IPS-NIHi7 (cell line): ENCODE measurements around the gene TFDP2.

ENCODE experiments used
- DNase-seq: peaks from one replicate; pipeline ENCODE4 v3.0.0; 2012; ENCODE audit warnings: mixed read lengths; ENCODE audit errors: extremely low spot score

Gene TFDP2

DNA sequence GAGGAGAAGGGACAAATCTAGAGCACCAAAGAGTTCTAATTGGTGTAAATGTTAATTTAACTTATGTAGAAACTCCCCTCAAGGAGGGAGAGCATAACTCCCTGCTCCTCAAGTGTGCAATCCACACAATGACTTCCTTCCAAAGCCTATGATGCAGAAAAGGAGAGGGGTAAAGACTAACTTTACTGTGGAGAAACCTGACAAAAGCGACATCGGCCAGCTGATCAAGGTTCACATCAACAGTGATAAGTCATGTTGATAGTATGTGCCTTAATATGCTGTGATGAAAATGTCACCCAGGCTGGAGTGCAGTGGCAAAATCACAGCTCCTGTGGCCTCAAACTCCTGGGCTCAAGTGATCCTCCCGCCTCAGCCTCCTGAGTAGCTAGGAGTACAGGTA, 76.5 kb downstream of the TFDP2 start:
- DNase-seq: no peak

DNA sequence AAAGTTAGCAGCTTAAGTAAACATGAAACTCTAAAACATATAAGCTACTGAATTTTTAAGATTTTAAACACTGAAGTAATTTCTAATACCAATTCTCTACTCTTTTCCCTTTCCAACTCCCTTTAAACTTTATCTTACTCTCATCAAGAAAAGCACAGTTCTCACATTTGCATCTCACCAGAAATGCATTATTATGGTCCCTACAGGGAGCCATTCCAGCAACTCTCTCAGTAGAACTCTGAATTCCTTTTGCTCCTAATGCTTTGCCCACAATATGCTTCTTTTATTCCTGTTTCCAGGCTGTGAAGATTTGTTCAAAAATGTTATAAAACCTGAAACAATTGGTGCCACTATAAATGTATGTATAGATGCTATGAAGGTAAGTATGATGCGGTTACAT, 83.4 kb downstream of the TFDP2 start:
- DNase-seq: no peak

DNA sequence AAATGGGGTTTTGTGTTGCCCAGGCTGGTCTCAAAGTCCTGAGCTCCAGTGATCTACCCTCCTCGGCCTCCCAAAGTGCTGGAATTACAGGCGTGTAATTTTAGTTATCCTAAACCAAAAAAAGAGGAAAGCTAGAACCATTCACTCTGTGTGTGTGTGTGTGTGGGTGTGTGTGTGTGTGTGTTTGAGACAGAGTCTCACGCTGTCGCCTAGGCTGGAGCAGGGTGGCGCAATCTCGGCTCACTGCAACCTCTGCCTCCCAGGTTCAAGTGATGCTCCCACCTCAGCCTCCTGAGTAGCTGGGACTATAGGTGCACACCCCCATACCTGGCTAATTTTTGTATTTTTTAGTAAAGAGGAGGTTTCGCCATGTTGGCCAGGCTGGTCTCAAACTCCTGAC, 84.0 kb downstream of the TFDP2 start:
- DNase-seq: no peak

DNA sequence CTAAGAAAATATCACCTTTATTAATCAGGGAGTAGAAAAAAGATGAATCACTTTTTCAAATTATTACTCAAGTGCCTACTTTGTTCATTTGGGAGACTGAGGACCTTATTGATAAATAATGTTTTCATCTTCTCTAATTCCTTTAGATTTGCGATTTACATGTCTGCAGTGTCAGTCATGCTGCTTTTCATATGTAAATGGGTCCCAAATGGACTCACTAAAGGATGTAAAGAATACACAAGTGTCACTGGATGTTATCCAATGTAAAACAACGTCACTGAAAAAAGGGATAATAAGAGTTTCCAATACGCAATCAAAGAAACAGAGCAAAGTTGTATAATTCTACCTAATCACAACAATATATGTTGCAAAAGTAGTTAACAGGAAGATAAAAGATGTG, 84.9 kb downstream of the TFDP2 start:
- no peak for DNase-seq

DNA sequence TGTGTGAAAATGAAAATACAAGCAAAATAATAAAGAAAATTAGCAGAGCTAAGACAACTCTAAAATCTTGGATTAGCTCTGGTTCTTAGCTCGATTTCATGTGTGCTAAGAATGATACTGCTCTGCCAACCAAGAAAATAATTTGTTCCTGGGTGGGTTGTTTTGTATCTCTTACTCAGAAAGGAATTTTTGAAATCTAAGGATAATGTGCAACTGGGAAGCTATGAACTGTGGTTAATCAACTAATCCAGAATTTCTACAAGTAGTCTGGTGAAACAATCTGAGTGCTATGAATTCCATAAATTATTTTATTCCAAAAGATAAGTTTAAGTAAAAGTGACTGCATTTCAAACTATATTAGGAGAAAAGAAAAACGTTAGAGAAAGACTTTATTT, 92.0 kb downstream of the TFDP2 start:
- no peak for DNase-seq

DNA sequence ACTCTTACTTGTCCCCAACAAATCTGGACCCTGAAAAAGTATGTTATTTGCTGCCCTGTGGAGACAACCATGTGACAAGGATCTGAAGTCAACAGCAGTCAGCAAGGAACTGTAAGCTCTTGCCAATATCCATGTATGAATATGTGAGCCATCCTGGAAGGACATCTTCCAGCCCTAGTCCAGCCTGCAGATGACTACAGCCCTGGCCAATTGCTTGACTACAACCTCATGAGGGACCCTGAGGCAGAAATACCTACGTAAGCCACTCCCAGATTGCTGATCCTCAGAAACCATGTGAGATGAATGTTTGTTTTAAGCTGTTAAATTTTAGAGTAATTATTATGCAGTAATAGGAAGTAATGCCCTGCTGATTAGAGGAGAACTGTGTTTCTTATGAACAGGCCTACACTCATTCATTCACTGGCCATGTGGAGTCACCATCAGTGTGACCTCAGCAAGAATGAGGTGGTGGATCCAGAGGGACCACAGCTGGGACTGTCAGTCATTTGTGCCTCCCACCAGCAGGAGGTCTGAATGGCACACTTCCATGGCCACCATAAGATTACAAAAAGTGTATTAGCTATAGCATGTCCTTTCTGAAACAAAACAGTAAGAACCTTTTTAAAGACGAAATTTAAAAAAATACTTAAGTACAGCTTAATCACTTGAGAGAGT, 92.6 kb downstream of the TFDP2 start:
- no peak for DNase-seq

DNA sequence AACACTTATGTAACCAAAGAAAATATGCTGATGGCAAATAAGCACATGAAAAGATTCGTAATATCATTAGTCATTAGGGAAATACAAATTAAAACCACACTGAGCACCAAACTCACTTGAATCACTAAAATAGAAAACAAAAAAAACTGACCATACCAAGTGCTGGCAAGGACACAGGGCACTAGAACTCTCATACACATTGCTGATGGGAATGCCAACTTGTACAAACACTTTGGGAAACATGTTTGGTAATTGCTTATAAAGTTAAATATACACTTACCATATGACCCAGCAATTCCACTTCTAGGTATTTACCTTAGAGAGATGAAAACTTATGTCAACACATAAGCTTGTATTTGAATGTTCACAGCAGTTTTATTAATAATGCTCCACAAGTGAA, 95.5 kb downstream of the TFDP2 start:
- DNase-seq: no peak

DNA sequence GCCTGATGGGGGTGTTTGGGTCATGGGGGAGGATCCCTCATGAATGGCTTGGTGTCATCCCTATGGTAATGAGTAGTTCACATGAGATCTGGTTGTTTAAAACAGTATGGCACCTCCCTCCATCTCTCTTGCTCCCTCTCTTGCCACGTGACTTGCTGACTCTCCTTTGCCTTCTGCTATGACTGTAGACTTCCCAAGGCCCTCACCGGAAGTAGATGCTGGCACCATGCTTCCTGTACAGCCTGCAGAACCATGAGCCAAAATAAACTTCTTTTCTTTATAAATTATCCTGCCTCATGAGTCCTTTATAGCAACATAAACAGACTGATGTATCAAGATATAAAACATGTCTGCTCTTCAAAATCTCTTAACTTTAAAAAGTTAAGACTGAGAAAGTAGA, 96.1 kb downstream of the TFDP2 start:
- DNase-seq: no peak

DNA sequence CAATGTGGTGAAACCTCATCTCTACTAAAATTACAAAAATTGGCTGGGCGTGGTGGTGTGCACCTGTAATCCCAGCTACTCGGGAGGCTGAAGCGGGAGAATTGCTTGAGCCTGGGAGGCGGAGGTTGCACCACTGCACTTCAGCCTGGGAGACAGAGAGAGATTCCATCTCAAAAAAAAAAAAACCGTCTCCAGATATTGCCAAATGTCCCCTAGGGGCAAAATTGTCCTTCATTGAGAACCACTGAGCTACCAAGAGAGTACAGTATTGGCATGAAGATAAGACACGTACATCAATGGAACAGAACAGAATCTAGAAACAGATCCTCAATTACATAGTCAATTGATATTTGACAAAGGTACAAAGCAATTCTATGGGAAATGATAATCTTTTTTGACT, 98.0 kb downstream of the TFDP2 start:
- DNase-seq: no peak

DNA sequence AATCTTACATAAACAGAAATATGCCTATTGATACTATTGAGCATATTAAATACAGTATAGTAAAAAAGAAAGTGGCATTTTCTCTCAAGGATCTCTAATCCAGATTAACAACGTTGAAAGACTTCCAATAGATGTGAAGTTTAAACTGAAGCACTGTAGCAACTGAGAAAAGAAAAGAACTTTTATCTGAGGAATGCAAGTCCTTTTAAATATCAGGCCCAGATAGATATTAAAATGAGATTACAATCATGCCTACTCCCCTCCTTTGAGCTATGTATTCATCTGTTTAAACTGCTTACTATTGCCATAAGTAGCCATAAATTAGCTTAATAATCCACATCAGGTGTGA, 102.3 kb downstream of the TFDP2 start:
- DNase-seq: no peak

DNA sequence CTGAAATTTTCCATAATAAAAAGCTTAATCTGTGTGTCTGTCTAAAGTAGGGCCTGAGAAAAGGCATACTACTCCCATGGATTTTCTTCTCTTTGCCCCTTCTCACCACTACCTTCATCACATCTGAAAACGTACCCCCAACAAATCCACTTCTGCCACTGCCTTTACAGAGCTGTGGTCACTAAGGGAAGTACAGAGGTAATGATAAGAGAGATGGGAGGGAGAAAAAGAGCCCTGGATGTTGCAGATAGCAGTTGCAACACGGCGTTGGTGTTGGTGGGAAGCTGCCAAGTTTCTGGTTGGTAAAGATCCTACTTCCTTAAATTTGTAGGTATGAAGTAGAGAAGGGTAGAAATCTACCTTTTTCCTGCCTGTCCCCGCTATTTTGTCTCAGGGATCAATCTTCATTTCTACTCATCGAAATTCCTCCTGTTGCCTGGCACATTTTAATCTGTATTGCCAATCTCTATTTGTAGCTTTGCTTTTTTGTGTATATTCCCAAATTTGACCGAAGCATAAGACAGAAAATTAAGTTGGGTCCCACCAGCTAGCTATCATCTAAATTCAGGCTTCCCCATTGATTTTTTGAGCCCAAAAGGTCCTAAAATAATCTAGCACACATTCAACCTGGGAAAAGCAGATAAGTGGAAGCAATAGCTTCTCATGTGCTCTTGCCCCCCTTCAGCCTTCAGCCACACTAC, 102.9 kb downstream of the TFDP2 start:
- no peak for DNase-seq

DNA sequence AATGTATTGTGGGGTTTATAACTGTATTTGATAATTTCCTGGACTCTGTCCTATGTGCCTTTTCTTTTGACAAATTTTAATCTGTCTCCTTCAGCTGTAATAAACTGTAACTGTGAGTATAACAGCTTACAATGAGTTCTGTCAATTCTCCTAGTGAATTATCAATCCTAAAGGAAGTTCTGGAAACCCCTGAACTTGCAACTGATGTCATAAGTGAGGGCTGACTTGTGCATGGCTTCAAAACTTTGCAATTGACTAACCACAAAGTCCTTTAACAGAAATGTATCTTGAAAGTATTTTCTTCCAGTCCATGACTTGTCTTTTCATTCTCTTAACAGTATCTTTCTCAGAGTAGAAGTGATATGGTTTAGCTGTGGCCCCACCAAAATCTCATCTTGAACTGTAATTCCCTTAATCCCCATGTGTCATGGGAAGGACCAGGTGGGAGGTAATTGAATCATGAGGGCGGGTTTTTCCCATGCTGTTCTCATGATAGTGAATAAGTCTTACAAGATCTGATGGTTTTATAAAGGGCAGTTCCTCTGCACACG, 108.3 kb downstream of the TFDP2 start:
- DNase-seq: no peak

DNA sequence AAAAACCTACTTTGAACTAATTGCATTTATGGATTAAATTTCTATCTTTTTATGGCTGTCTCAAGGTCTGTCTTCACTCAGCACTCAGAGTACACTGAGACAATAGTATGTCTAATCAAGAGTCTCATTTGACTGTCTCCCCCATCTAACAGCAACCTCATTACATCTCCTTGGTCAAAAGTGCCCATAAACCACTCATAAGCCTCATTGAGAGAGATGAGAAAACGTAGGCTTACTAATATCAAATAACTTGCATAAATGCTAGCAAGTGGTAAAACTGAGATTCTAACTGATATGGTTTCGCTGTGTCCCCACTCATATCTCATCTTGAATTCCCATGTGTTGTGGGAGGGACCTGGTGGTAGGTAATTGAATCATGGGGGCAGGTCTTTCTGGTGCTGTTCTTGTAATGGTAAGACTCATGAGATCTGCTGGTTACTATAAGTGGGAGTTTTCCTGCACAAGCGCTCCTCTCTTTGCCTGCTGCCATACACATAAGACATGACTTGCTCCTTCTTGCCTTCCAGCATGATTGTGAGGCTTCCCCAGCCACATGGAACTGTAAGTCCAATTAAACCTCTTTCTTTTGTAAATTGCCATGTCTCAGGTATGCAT, 113.9 kb downstream of the TFDP2 start:
- no peak for DNase-seq

DNA sequence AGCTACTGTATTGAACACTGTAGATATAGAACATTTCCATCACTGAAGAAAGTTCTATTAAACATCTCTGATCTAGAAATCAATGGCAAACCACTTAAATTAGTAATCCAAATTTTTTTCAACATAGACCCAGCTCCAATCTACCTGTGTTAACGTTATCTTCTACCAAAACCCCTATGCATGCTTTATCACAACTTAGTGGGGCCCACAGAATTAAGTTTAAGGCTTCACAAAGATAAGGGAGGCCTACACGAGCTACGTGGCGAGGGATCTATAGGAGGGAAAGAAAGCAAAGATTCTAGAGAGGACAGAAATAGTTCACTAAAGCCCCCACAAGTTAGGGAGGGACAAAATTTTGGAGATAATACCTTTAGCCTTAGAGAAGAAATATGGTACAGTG, 116.1 kb downstream of the TFDP2 start:
- DNase-seq: no peak

DNA sequence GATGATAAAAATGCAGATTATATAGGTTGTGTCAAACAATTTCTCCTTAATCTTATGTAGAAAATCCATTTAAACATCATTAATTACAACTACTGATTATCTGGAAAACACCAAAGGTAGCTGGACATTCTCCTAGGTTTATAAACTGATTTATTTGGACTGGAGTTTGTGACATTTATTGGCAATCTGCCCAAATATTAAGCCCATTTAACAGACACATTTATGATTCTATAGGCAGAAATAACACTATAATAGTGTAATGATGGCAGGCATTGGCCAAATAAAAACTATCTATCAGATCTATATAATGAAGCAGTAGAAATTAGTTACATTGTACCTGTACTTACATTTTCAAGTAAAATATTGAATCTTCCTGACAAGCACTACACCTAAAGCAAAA, 117.8 kb downstream of the TFDP2 start:
- DNase-seq: no peak

DNA sequence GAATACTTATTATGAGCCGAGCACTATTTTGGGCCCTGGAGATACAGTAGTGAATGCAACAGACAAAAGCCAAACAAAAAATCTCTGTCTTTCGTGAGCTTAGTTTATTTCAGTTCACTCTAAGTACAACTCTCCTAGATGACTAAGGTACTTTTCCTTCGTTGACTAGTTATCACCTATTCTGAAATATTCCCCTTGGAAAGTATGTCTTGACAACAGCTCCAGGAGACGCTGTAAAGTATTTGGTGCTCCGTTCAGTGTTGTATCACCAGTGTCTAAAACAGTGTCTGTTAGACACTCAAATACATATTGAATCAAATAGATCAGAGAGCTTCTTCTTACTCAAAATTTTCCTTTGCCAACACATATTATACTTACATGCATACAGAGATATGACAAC, 119.6 kb downstream of the TFDP2 start:
- no peak for DNase-seq

DNA sequence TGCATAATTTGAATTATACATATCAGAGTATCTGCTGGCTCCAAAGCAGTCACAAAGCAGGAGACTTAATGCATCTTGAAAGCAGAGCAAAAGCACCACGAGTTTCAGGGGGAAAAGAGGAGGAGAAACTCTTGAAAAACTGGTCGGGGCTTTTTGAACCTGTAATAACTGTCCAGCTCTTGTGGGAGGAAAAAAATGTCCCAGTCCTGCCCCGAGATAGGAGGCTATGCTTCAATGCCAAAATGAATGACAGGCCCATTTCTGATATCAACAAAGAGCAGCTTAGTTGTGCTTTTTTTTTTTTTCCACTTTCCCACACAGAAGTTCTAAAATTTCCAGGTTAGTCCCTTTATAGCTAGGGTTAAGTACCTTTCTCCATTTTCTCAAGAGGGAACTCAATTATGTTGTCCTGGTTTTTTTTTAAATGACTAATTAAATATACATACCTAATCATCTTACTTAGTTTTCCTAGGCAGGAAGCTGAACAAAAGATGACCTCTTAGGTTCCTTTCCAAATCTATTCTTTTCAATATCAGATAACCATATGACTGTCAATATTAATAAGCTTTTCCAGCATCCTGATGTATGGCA, 120.2 kb downstream of the TFDP2 start:
- DNase-seq: no peak

DNA sequence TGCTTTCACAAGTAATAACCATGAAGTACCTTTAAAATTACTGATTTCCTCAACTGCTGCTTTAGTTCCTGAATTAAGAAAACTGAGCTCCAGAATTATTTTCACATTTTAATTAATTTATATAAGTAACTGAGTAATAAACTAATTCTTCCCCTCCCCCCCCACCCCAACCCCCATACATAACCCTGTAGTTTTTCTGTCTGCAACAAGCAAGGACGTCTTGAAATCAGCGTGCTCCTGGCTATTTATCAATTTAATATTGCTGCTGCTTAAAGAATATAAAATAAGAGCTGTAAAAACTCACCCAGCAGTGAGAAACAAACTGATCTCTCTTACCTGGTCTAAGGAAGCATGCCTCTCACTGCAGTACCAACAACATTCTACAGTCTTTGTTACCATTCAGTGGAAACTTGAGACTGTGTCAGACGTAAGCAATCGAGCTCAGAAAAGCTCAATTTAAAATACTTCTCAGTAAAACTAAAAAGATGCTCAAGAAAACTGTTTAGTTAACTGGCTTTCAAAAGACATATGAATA, 121.0 kb downstream of the TFDP2 start:
- DNase-seq: peak; percentile 64

DNA sequence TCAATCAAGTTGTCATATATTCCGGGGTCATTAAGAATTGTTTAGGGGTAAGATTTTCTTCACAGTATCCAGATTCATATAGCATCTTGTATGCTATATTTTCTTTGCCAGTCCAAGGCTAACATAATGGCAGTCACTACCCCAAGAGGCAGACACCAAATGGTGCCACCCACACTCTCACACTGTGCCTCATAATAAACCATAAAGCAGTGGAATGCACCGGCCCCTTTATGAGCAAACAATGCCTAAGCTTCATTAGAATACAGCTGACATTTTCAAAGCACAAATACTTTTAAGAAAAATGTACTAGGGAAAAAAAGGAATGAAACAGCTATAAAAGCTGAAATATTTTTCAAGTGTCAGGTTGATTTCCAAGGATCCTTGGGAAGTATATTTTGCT, 121.6 kb downstream of the TFDP2 start:
- DNase-seq: no peak

DNA sequence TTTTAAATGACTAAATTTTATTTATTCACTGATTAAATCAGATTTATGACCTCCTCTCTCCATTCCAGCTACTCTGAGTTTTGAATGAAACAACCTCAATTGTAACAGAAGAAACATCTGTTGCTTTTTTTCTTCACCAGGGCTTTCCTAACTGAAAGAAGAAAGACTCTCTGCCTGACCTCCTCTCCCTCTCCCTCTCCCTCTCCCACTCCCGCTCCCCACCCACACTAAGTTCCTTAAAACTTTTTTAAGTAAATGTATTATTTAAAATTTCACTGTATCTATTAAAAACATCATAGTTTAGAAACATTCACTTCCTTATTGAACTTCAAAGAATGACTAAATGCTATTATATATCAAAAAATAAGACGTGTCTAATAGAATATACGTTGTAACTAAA, 122.0 kb downstream of the TFDP2 start:
- no peak for DNase-seq

DNA sequence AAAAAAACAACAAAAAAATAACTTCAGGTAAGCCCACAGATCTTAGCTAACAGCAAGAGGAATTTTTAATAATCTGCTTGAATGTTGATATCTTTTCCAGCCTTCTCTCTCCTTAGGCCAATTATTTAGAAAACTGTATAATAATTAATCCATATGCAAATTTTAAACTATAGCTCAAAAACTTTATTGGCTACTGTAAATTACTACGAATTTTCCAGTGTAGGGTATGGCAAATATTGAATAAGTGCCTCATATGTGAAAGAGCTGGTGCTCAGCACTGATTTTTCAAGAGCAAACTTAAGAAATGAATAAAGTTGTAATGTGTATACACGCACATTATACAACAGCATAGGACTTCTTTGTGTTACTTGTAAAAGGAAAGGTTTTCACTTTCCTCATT, 123.0 kb downstream of the TFDP2 start:
- no peak for DNase-seq

DNA sequence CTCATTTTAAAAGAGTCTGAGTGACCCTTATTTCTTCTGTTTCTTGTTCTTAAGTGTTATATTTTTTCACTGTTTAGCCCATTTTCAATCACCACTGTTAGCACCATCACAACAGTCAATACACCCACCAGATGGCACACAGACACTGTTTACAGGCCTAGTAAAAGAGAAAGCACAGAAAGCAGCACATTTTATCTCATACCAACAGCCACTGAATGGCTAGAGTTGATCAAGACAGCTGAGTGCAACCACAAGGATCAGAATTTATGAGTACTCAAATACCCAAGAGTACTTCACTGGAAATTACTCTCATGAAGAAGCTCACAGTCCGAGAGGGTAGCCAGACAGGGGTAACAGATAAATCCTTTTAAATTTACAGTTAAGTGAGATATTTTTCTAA, 127.0 kb downstream of the TFDP2 start:
- no peak for DNase-seq

DNA sequence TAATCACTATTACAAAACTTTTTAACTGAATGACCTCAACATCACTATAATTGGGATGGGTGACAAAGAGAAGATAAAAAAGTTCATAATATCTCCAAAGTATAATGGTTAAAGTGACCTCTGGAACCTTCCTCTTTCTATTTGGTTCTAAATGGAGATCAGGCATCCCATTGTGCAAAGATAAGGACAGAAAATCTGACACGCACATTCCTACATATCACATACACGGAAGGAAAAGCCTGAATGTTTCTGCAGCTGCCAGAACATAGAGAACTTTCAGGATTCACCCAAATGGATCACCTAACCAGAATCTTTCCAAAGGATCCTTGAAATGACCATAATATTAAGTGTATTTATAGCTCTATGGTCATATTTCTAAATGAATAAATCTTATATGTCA, 128.2 kb downstream of the TFDP2 start:
- no peak for DNase-seq
